Kidney epithelial cell (primary cell): Measurements from ENCODE around the gene TYK2. TPM values are rescaled to one million over a fixed set of nuclear protein-coding genes. Genes with fewer than 3 reads are reported as not detected.

Experiments used
- DNase-seq: peaks from one replicate; pipeline ENCODE4 v3.0.0-alpha.2; 2010; ENCODE audit warnings: low read depth
- H3K27me3 ChIP-seq: 2 replicates; pipeline ENCODE4 v1.6.0; 2011; ENCODE audit warnings: low read length; ENCODE audit not compliant: control insufficient read depth, insufficient read depth
- H3K36me3 ChIP-seq: 2 replicates; pipeline ENCODE4 v1.5.1; 2011; ENCODE audit warnings: low read length; ENCODE audit not compliant: control insufficient read depth, insufficient read depth
- H3K4me3 ChIP-seq: 2 replicates; pipeline ENCODE4 v1.5.1; 2011; ENCODE audit warnings: low read depth, mild to moderate bottlenecking, control low read depth, low read length
- total RNA-seq: library from RNA; depleted of rRNA; stranded (reverse); fragments of >200 nt; gene quantifications from 2 replicates; pipeline ENCODE4 v1.2.3, GENCODE V29; 2015
- TF ChIP-seq, protein P1 (sequence below): IDR thresholded peaks from 2 replicates; pipeline ENCODE4 v1.5.1; 2011; ENCODE audit warnings: mild to moderate bottlenecking, moderate library complexity, low read length, control low read depth, inconsistent platforms; ENCODE audit not compliant: insufficient read depth, poor library complexity, severe bottlenecking

Gene TYK2
- total RNA-seq, 1 donor from 2014 or later, result 64.8 TPM

DNA sequence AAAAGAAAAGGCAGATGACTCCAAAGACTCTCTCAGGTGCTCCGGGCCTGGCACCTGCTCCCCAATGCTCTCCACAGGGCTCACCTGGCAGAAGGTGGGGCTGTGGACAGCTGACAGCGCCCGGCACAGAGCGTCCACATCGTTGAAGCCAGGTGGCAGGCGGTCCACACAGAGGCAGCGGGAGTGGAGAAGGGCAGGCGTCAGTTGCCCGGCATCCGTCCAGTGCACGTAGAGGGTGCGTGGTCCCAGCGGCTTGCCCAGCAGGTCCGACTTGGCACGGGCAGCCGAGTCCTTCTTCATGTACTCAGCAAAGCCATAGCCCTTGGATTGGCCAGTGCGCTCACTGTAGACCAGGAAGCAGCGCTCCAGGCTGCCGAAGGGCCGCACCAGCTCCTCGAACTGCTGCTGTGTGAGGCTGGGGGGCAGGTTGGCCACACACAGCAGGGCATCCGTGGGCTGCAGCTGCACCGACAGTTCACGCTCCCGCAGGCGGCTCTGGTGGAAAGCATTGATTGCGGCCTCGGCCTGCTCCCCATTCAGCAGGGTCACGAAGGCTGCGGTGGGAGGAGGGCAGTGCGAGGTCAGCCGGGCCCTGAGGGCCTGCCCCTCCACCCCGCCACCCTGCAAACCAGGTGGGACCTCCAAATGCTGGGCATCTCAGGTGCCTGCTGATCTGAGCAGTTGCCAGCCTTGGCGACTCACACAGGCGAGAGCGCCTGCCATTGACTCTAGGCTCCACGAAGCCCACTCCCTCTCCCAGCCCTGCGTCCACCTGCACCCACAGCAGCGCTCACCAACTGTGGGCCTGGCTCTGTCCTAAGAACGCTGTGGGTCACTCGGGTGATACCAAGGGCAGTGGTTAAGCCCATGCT lies 51.6 kb downstream of the TYK2 start:
- TF ChIP-seq, protein P1, sequence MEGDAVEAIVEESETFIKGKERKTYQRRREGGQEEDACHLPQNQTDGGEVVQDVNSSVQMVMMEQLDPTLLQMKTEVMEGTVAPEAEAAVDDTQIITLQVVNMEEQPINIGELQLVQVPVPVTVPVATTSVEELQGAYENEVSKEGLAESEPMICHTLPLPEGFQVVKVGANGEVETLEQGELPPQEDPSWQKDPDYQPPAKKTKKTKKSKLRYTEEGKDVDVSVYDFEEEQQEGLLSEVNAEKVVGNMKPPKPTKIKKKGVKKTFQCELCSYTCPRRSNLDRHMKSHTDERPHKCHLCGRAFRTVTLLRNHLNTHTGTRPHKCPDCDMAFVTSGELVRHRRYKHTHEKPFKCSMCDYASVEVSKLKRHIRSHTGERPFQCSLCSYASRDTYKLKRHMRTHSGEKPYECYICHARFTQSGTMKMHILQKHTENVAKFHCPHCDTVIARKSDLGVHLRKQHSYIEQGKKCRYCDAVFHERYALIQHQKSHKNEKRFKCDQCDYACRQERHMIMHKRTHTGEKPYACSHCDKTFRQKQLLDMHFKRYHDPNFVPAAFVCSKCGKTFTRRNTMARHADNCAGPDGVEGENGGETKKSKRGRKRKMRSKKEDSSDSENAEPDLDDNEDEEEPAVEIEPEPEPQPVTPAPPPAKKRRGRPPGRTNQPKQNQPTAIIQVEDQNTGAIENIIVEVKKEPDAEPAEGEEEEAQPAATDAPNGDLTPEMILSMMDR, result no peak
- Histone ChIP-seq H3K36me3 (peaks cover 6% of the 10 kb centered on the region), H3K27me3 (no peaks in the 10 kb centered on the region), H3K4me3 (no peak overlapping the region)
- DNase-seq, result no peak

DNA sequence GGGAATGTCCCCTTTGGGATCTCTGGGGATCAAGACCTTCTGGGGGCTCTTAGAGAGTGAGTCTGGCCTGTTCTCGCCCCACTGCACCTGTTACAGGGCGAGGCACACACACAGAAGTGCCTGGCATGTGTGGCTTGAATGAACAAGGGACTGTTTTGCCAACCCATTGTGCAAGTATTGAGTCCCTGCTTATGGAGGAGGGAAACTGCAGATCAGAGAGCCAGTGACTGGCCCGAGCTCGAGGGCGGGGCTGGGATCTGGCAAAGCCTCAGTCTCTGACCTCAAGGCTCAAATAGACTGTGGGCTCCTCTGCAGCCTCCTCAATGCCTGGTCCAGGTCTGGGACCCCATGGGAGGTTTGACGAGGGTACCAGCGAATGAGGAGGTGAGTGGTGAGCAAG lies 52.6 kb downstream of the TYK2 start:
- no peak for DNase-seq
- Histone ChIP-seq H3K4me3 (no peak overlapping the region), H3K27me3 (no peaks in the 10 kb centered on the region), H3K36me3 (peaks cover 6% of the 10 kb centered on the region)
- TF ChIP-seq, protein P1, result no peak

DNA sequence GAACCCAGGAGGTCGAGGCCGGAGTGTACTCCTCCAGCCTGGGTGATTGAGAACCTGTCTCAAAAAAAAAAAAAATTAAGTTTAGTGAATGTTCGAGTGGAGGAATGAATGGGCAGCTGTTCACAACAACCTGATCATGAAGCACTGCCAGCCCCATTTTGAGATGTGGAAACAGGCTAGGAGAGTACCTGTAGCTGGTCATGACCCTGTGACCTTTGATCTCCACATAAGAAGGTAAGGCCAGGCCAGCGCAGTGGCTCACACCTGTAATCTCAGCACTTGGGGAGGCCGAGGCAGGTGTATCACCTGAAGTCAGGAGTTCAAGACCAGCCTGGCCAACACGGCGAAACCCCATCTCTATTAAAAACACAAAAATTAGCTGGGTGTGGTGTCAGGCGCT lies 54.6 kb downstream of the TYK2 start:
- Histone ChIP-seq H3K27me3 (no peaks in the 10 kb centered on the region), H3K36me3 (peaks cover 6% of the 10 kb centered on the region), H3K4me3 (no peak overlapping the region)
- DNase-seq, result no peak
- TF ChIP-seq, protein P1, result no peak

DNA sequence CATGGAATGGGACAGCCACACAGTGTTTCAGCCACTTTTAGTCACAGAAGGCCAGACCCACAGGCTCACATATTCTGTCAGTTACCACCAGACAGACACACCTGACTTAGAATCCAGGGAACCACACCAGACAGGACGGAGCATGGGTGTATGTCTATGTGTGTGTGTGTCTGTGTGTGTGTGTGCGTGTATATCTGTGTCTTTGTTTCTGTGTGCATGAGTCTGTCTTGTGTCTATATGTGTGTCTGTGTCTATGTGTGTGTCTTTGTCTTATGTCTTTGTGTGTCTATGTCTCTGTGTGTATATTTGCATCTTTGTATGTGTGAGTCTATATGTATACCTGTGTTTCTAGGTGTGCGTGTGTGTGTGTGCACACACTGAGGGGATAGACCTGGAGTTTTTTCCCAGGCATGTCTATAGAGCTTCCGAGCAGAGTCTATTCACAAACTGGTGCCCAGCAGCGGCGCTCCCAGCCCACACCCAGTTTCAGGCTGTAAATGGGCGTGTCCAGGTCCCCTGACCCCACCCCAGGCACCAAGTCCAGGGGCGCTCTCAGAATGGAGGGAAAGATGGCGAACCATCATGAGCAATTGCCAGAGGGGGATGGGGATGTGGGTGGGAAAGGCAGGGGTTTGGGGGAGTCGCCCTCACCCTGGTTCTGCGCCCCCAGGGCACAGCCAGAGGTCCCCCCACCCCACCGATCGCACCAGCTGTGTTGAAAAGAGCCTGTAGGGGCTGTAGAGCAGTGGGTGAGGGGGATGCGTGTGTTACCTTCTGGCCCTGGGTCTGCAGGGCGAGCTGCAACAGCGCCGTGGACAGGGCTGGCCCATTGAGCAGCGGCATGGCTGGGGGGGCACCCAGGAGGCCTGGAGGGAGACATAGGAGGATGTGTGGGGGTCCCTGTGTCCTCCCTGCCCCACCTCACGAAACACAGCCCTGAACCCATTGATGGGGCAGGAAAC lies 58.2 kb downstream of the TYK2 start:
- DNase-seq, result no peak
- H3K27me3 ChIP-seq, result no peaks in the 10 kb centered on the region
- peaks cover 5% of the 10 kb centered on the region for H3K36me3 ChIP-seq
- H3K4me3 ChIP-seq, result no peak overlapping the region
- TF ChIP-seq, protein P1, result no peak

DNA sequence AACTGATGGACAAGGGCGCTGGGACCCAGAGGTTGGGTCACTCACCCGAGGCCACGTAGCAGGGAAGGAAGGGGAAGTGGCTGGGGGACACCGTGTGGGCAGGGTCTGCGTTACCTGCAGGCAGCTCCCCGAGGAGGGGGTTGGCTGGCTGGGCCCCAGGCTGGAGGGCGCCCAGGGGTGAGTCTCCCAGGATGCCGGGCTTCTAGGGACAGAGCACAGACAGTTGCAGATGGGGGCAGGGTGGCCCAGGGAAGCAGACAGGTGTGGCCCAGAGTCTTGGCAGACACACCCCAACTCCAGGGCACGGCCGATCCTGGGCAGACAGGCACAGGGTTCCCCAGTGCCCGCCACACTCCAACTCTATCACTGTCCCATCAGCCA lies 59.0 kb downstream of the TYK2 start:
- TF ChIP-seq, protein P1, result no peak
- H3K4me3 ChIP-seq, result no peak overlapping the region
- peaks cover 5% of the 10 kb centered on the region for H3K36me3 ChIP-seq
- no peaks in the 10 kb centered on the region for H3K27me3 ChIP-seq
- no peak for DNase-seq
